Upper lobe of left lung (tissue), 6 donors: Measurements from ENCODE around the gene RIOK3. TPM values are rescaled to one million over a fixed set of nuclear protein-coding genes. Genes with fewer than 3 reads are reported as not detected.

Experiments used
- ATAC-seq, 2 donors: fragments of 200-7000 bp; cut with Tn5 transposase; one replicate each; pipeline ENCODE4 v1.9.1; 2022; ENCODE audit warnings: mild to moderate bottlenecking in 2 of 2, moderate library complexity in 2 of 2; ENCODE audit not compliant: low FRiP score in 2 of 2
- DNase-seq, 2 donors: peaks; one replicate each; pipeline ENCODE4 v3.0.0-alpha.2; 2019 to 2020
- H3K27ac ChIP-seq, 4 donors: fragments of 200-600 bp; sonication (generic); one replicate each; pipeline ENCODE4 v1.5.1; 2016 to 2019
- H3K27me3 ChIP-seq, 4 donors: fragments of 200-600 bp; sonication (generic); one replicate each; pipeline ENCODE4 v1.5.1; 2017 to 2019
- H3K36me3 ChIP-seq, 4 donors: fragments of 200-600 bp; sonication (generic); one replicate each; pipeline ENCODE4 v1.5.1; 2016 to 2019
- H3K4me1 ChIP-seq, 4 donors: fragments of 200-600 bp; sonication (generic); one replicate each; pipeline ENCODE4 v1.5.1; 2018 to 2019
- H3K4me3 ChIP-seq, 4 donors: fragments of 200-600 bp; sonication (generic); one replicate each; pipeline ENCODE4 v1.5.1; 2017 to 2019; ENCODE audit warnings: mild to moderate bottlenecking in 2 of 4, moderate library complexity in 1 of 4
- H3K9me3 ChIP-seq, 4 donors: fragments of 200-600 bp; sonication (generic); one replicate each; pipeline ENCODE4 v1.5.1; 2018 to 2019
- CTCF ChIP-seq, 6 experiments: fragments of 450-650 bp in 4 of 6; fragments of 200-600 bp in 2 of 6; sonication (generic) in 2 of 6; IDR thresholded peaks; one replicate each; pipeline ENCODE4 v1.5.1; 2016 to 2019; ENCODE audit warnings: antibody characterized with exemption in 6 of 6
- EP300 ChIP-seq, 4 donors: sonication (generic); formaldehyde crosslinking; IDR thresholded peaks; one replicate each; pipeline ENCODE4 v1.5.1; 2017; ENCODE audit warnings: antibody characterized with exemption in 4 of 4, control low read depth in 2 of 4
- POLR2A ChIP-seq, 4 donors: fragments of 450-650 bp; IDR thresholded peaks; one replicate each; pipeline ENCODE4 v1.5.1; 2016 to 2017; ENCODE audit warnings: antibody characterized with exemption in 4 of 4, mild to moderate bottlenecking in 2 of 4
- POLR2AphosphoS5 ChIP-seq, 2 donors: sonication (generic); formaldehyde crosslinking; IDR thresholded peaks; one replicate each; pipeline ENCODE4 v1.5.1; 2017; ENCODE audit warnings: antibody characterized with exemption in 2 of 2
- WGBS, 2 donors: methylation state at CpG; one replicate each; pipeline ENCODE4 v1.1.5; 2017 to 2018; 5-methylcytosine and 5-hydroxymethylcytosine counted together
- total RNA-seq, 6 donors: library from RNA; depleted of rRNA in 4 of 6; stranded (reverse); fragments of >200 nt in 4 of 6; gene quantifications; one replicate each; pipeline versions ENCODE4 v1.1.0 to v1.2.1, GENCODE V29; 2016 to 2021
- donor health status: DM: no; HTN: no; CAD: no; lungs with moderate emphysema.
- donor health status: DM: no; HTN: yes; CAD: no; lungs with severe emphysema.

The RIOK3 gene
- total RNA-seq, 6 donors from 2014 or later = 54.7 to 91.1 (median 60.0) TPM

DNA sequence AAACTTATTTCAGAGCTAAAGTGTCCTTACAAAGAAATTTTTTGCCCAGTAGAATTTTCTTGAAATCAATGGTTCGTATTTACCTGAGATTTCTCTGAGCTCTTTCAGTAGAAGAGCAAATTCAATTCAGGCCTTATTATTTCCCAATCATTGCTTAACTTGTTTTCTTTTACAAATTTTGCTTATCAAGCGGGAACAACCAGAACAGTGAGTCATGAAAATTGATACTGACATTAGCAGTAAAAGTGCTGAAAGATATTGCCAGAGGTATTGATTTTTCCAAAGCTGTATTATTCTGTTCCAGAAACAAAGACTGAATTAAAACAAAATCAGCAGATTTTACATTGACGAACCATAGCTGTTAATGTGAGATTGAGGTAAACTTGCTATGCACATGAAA lies 10.1 kb upstream of the RIOK3 start:
- Histone ChIP-seq H3K4me3 (no peak overlapping the region), H3K36me3 (no peaks in the 10 kb centered on the region), H3K9me3 (no peaks in the 10 kb centered on the region), H3K27ac (no peak overlapping the region), H3K4me1 (peaks cover 0 to 6% (median 2%) of the 10 kb centered on the region in 4 donors), H3K27me3 (no peaks in the 10 kb centered on the region)
- ATAC-seq = no peak
- TF ChIP-seq POLR2A (IDR thresholded peaks at IDR 0.05) = no peak
- TF ChIP-seq EP300 (IDR thresholded peaks at IDR 0.05) = no peak
- no peak for TF ChIP-seq CTCF (IDR thresholded peaks at IDR 0.05)
- TF ChIP-seq POLR2AphosphoS5 (IDR thresholded peaks at IDR 0.05) = no peak
- no peak for DNase-seq
- WGBS, 2 donors = 84 to 88% methylated on average over 3 of the region's 3 CpGs

DNA sequence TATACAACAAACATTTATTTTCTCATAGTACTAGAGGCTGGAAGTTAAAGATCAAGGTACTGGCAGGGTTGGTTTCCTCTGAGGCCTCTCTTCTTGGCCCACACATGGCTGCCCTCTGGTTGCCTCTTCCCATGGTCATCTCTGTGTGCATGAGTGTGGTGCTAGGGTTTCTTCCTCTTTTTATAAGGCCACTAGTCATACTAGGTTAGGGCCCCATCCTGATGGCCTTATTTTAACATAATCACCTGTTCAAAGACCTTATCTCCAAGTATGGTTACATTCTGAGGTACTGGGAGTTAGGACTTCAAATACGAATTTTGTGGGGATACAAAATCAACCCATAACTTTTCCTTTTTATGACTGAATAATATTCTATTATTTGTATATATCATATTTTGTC lies 4.8 kb upstream of the RIOK3 start:
- ATAC-seq (no peak), DNase-seq (no peak)
- no peaks in the 10 kb centered on the region for H3K27me3 ChIP-seq
- 94 to 100% methylated on average over 1 of the region's 1 CpG for WGBS, 2 donors
- TF ChIP-seq EP300 (IDR thresholded peaks at IDR 0.05) (no peak), POLR2AphosphoS5 (IDR thresholded peaks at IDR 0.05) (no peak), CTCF (IDR thresholded peaks at IDR 0.05) (no peak), POLR2A (IDR thresholded peaks at IDR 0.05) (no peak)
- H3K4me3 ChIP-seq = no peak overlapping the region
- no peak overlapping the region for H3K27ac ChIP-seq
- H3K9me3 ChIP-seq = no peaks in the 10 kb centered on the region
- no peaks in the 10 kb centered on the region for H3K36me3 ChIP-seq
- peaks cover 7 to 11% (median 8%) of the 10 kb centered on the region in 4 donors for H3K4me1 ChIP-seq

- Histone ChIP-seq H3K4me1 (peaks cover 16 to 22% (median 19%) of the 10 kb centered on the region in 4 donors), H3K4me3 (no peak overlapping the region), H3K27me3 (no peaks in the 10 kb centered on the region), H3K36me3 (no peaks in the 10 kb centered on the region), H3K27ac (no peak overlapping the region), H3K9me3 (no peaks in the 10 kb centered on the region)
- no peak for DNase-seq
- WGBS, 2 donors = 74 to 77% methylated on average over 4 of the region's 4 CpGs
- no peak for ATAC-seq
- TF ChIP-seq EP300 (IDR thresholded peaks at IDR 0.05) (no peak), CTCF (IDR thresholded peaks at IDR 0.05) (no peak), POLR2AphosphoS5 (IDR thresholded peaks at IDR 0.05) (no peak), POLR2A (IDR thresholded peaks at IDR 0.05) (no peak)
Observed at GRCh38 chr18:23450022-23450421, 3.1 kb upstream of the RIOK3 start.

DNA sequence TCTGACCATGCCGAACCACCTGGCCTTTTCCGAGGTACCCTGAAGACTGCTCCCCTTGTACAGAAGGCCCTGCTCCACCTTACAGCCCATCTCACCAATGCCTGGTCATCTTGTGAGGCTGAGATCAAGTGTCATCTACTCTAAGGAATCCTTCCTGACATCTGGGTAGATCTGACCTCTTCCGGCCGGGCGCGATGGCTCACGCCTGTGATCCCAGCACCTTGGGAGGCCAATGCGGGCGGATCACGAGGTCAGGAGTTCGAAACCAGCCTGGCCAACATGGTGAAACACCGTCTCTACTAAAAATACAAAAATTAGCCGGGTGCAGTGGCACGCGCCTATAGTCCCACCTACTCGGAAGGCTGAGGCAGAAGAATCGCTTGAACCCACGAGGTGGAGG lies 2.1 kb upstream of the RIOK3 start:
- Histone ChIP-seq H3K27ac (no peak overlapping the region), H3K4me3 (no peak overlapping the region), H3K36me3 (peaks cover 0 to 7% (median 1%) of the 10 kb centered on the region in 4 donors), H3K27me3 (no peaks in the 10 kb centered on the region), H3K4me1 (peaks cover 26 to 29% (median 29%) of the 10 kb centered on the region in 4 donors), H3K9me3 (no peaks in the 10 kb centered on the region)
- no peak for TF ChIP-seq CTCF (IDR thresholded peaks at IDR 0.05)
- TF ChIP-seq POLR2AphosphoS5 (IDR thresholded peaks at IDR 0.05) = no peak
- TF ChIP-seq POLR2A (IDR thresholded peaks at IDR 0.05) = no peak
- no peak for TF ChIP-seq EP300 (IDR thresholded peaks at IDR 0.05)
- whole genome bisulfite sequencing, 2 donors = 96 to 97% methylated on average over 18 of the region's 18 CpGs
- DNase-seq = peak in 1 of 2 donors; percentile 65
- ATAC-seq = no peak

GRCh38 chr18:23451491-23451890 lies 1.6 kb upstream of the RIOK3 start:
- WGBS, 2 donors = 95 to 97% methylated on average over 6 of the region's 6 CpGs
- H3K27ac ChIP-seq = peak overlapping the region; percentile 96 to 100 (median 97)
- no peak for ATAC-seq

More at GRCh38 chr18:23451491-23451890, 1.6 kb upstream of the RIOK3 start:
- Histone ChIP-seq H3K4me1 (peaks cover 31 to 34% (median 33%) of the 10 kb centered on the region in 4 donors), H3K27me3 (no peaks in the 10 kb centered on the region), H3K36me3 (peaks cover 0 to 8% (median 1%) of the 10 kb centered on the region in 4 donors), H3K4me3 (no peak overlapping the region), H3K9me3 (no peaks in the 10 kb centered on the region)
- TF ChIP-seq POLR2A (IDR thresholded peaks at IDR 0.05) (no peak), POLR2AphosphoS5 (IDR thresholded peaks at IDR 0.05) (no peak), EP300 (IDR thresholded peaks at IDR 0.05) (no peak), CTCF (IDR thresholded peaks at IDR 0.05) (no peak)
- DNase-seq = no peak
